ENCODE results near the gene KLRG1. TPM values are rescaled to one million over a fixed set of nuclear protein-coding genes. Genes with fewer than 3 reads are reported as not detected.

KLRG1 gene
- total and polyA plus RNA-seq, 9 donors = 1.6 to 2.9 (median 2.6) TPM

GRCh38 chr12:8950702-8951478 lies 38.5 kb upstream of the KLRG1 start:
- Histone ChIP-seq H3K4me1 (ENCODE audit: control insufficient read depth, insufficient read depth, low read length) (peaks cover 16% of the 10 kb centered on the region), H3K9me3 (replicated peaks; ENCODE audit: control insufficient read depth, low read depth, low read length) (peaks cover 2% of the 10 kb centered on the region), H3K27ac (ENCODE audit: low read length) (no peak overlapping the region), H3K36me3 (ENCODE audit: control insufficient read depth, insufficient read depth, low read length) (peaks cover 2% of the 10 kb centered on the region), H3K27me3 (ENCODE audit: control insufficient read depth, insufficient read depth, low read length) (no peaks in the 10 kb centered on the region), H3K4me3 (ENCODE audit: low read length) (peak overlapping the region; percentile 74)
- no CpG with 5 or more reads among the region's 9 CpGs for WGBS (ENCODE audit: insufficient coverage)
- no peak for DNase-seq

GRCh38 chr12:8951744-8952143 lies 37.6 kb upstream of the KLRG1 start:
- no peak for DNase-seq
- Histone ChIP-seq H3K4me3 (ENCODE audit: low read length) (no peak overlapping the region), H3K27me3 (ENCODE audit: control insufficient read depth, insufficient read depth, low read length) (no peaks in the 10 kb centered on the region), H3K36me3 (ENCODE audit: control insufficient read depth, insufficient read depth, low read length) (peaks cover 3% of the 10 kb centered on the region), H3K9me3 (replicated peaks; ENCODE audit: control insufficient read depth, low read depth, low read length) (peaks cover 4% of the 10 kb centered on the region), H3K27ac (ENCODE audit: low read length) (no peak overlapping the region), H3K4me1 (ENCODE audit: control insufficient read depth, insufficient read depth, low read length) (peaks cover 16% of the 10 kb centered on the region)
- 60% methylated on average over 1 of the region's 1 CpG for WGBS (ENCODE audit: insufficient coverage)

GRCh38 chr12:8953773-8954402 lies 35.5 kb upstream of the KLRG1 start:
- no peaks in the 10 kb centered on the region for H3K27me3 ChIP-seq (ENCODE audit: control insufficient read depth, insufficient read depth, low read length)
- no peak overlapping the region for H3K4me3 ChIP-seq (ENCODE audit: low read length)
- peaks cover 4% of the 10 kb centered on the region for H3K9me3 ChIP-seq (replicated peaks; ENCODE audit: control insufficient read depth, low read depth, low read length)
- H3K4me1 ChIP-seq (ENCODE audit: control insufficient read depth, insufficient read depth, low read length) = peaks cover 4% of the 10 kb centered on the region
- no peak for DNase-seq
- H3K36me3 ChIP-seq (ENCODE audit: control insufficient read depth, insufficient read depth, low read length) = peaks cover 3% of the 10 kb centered on the region
- no peak overlapping the region for H3K27ac ChIP-seq (ENCODE audit: low read length)
- 100% methylated on average over 1 of the region's 8 CpGs for WGBS (ENCODE audit: insufficient coverage)

GRCh38 chr12:8956073-8956472 lies 33.3 kb upstream of the KLRG1 start:
- Histone ChIP-seq H3K27me3 (ENCODE audit: control insufficient read depth, insufficient read depth, low read length) (no peaks in the 10 kb centered on the region), H3K9me3 (replicated peaks; ENCODE audit: control insufficient read depth, low read depth, low read length) (peaks cover 4% of the 10 kb centered on the region), H3K4me1 (ENCODE audit: control insufficient read depth, insufficient read depth, low read length) (peaks cover 2% of the 10 kb centered on the region), H3K4me3 (ENCODE audit: low read length) (no peak overlapping the region), H3K27ac (ENCODE audit: low read length) (no peak overlapping the region), H3K36me3 (ENCODE audit: control insufficient read depth, insufficient read depth, low read length) (peaks cover 3% of the 10 kb centered on the region)
- no peak for DNase-seq
- WGBS (ENCODE audit: insufficient coverage) = 88% methylated on average over 13 of the region's 15 CpGs

- 95% methylated on average over 4 of the region's 7 CpGs for WGBS (ENCODE audit: insufficient coverage)
- no peaks in the 10 kb centered on the region for H3K27me3 ChIP-seq (ENCODE audit: control insufficient read depth, insufficient read depth, low read length)
- no peaks in the 10 kb centered on the region for H3K4me1 ChIP-seq (ENCODE audit: control insufficient read depth, insufficient read depth, low read length)
- DNase-seq = no peak
- H3K27ac ChIP-seq (ENCODE audit: low read length) = no peak overlapping the region
- H3K9me3 ChIP-seq (replicated peaks; ENCODE audit: control insufficient read depth, low read depth, low read length) = peaks cover 4% of the 10 kb centered on the region
- H3K36me3 ChIP-seq (ENCODE audit: control insufficient read depth, insufficient read depth, low read length) = peaks cover 3% of the 10 kb centered on the region
- H3K4me3 ChIP-seq (ENCODE audit: low read length) = no peak overlapping the region
Measured at GRCh38 chr12:8956772-8957171, 32.6 kb upstream of the KLRG1 start.

GRCh38 chr12:8957561-8957960 lies 31.8 kb upstream of the KLRG1 start:
- 83% methylated on average over 1 of the region's 4 CpGs for WGBS (ENCODE audit: insufficient coverage)
- Histone ChIP-seq H3K4me1 (ENCODE audit: control insufficient read depth, insufficient read depth, low read length) (no peaks in the 10 kb centered on the region), H3K27me3 (ENCODE audit: control insufficient read depth, insufficient read depth, low read length) (no peaks in the 10 kb centered on the region), H3K4me3 (ENCODE audit: low read length) (no peak overlapping the region), H3K9me3 (replicated peaks; ENCODE audit: control insufficient read depth, low read depth, low read length) (peaks cover 4% of the 10 kb centered on the region), H3K27ac (ENCODE audit: low read length) (no peak overlapping the region), H3K36me3 (ENCODE audit: control insufficient read depth, insufficient read depth, low read length) (peaks cover 3% of the 10 kb centered on the region)
- DNase-seq = no peak

GRCh38 chr12:8958066-8958465 lies 31.3 kb upstream of the KLRG1 start:
- DNase-seq = no peak
- Histone ChIP-seq H3K9me3 (replicated peaks; ENCODE audit: control insufficient read depth, low read depth, low read length) (peaks cover 4% of the 10 kb centered on the region), H3K27me3 (ENCODE audit: control insufficient read depth, insufficient read depth, low read length) (no peaks in the 10 kb centered on the region), H3K36me3 (ENCODE audit: control insufficient read depth, insufficient read depth, low read length) (peaks cover 3% of the 10 kb centered on the region), H3K4me3 (ENCODE audit: low read length) (no peak overlapping the region), H3K4me1 (ENCODE audit: control insufficient read depth, insufficient read depth, low read length) (no peaks in the 10 kb centered on the region), H3K27ac (ENCODE audit: low read length) (no peak overlapping the region)
- WGBS (ENCODE audit: insufficient coverage) = no CpG with 5 or more reads among the region's 2 CpGs

GRCh38 chr12:8960176-8960575 lies 29.2 kb upstream of the KLRG1 start:
- no peak for DNase-seq
- H3K4me3 ChIP-seq (ENCODE audit: low read length) = no peak overlapping the region
- WGBS (ENCODE audit: insufficient coverage) = no CpG with 5 or more reads among the region's 2 CpGs
- H3K27me3 ChIP-seq (ENCODE audit: control insufficient read depth, insufficient read depth, low read length) = no peaks in the 10 kb centered on the region
- H3K4me1 ChIP-seq (ENCODE audit: control insufficient read depth, insufficient read depth, low read length) = no peaks in the 10 kb centered on the region
- H3K27ac ChIP-seq (ENCODE audit: low read length) = no peak overlapping the region
- H3K9me3 ChIP-seq (replicated peaks; ENCODE audit: control insufficient read depth, low read depth, low read length) = peaks cover 4% of the 10 kb centered on the region
- H3K36me3 ChIP-seq (ENCODE audit: control insufficient read depth, insufficient read depth, low read length) = peaks cover 3% of the 10 kb centered on the region

- Histone ChIP-seq H3K4me1 (ENCODE audit: control insufficient read depth, insufficient read depth, low read length) (no peaks in the 10 kb centered on the region), H3K4me3 (ENCODE audit: low read length) (no peak overlapping the region), H3K27me3 (ENCODE audit: control insufficient read depth, insufficient read depth, low read length) (no peaks in the 10 kb centered on the region), H3K27ac (ENCODE audit: low read length) (no peak overlapping the region), H3K36me3 (ENCODE audit: control insufficient read depth, insufficient read depth, low read length) (no peaks in the 10 kb centered on the region), H3K9me3 (replicated peaks; ENCODE audit: control insufficient read depth, low read depth, low read length) (peaks cover 30% of the 10 kb centered on the region)
- DNase-seq = no peak
Measured at GRCh38 chr12:8968761-8969160, 20.6 kb upstream of the KLRG1 start.

GRCh38 chr12:8969861-8970411 lies 19.4 kb upstream of the KLRG1 start:
- Histone ChIP-seq H3K4me3 (ENCODE audit: low read length) (no peak overlapping the region), H3K9me3 (replicated peaks; ENCODE audit: control insufficient read depth, low read depth, low read length) (peaks cover 30% of the 10 kb centered on the region), H3K27me3 (ENCODE audit: control insufficient read depth, insufficient read depth, low read length) (no peaks in the 10 kb centered on the region), H3K4me1 (ENCODE audit: control insufficient read depth, insufficient read depth, low read length) (no peaks in the 10 kb centered on the region), H3K36me3 (ENCODE audit: control insufficient read depth, insufficient read depth, low read length) (no peaks in the 10 kb centered on the region), H3K27ac (ENCODE audit: low read length) (no peak overlapping the region)
- WGBS (ENCODE audit: insufficient coverage) = no CpG with 5 or more reads among the region's 2 CpGs
- no peak for DNase-seq

Data from muscle of leg (tissue), 11 donors.